ENCODE measurements around the gene CMC1.

GRCh38 chr3:28308196-28308595 is 66.8 kb downstream of the CMC1 start:
- TF ChIP-seq EZH2 (IDR thresholded peaks at IDR 0.05; ENCODE audit: insufficient read depth, poor library complexity, severe bottlenecking) (no peak), EZH2phosphoT487 (IDR thresholded peaks at IDR 0.05; ENCODE audit: insufficient read depth, low read depth) (no peak)
